IPS DF 6.9 (cell line): ENCODE data around the gene PPM1L.
"Not testable (repeated sequence)": the region's sequence is repeated elsewhere in the genome, so short reads cannot be mapped to it uniquely, and the experiment has no call there.

Experiments
- DNase-seq: peaks from one replicate; pipeline ENCODE4 v3.0.0-alpha.2; 2013; ENCODE audit warnings: low read depth, low spot score
- H3K27ac ChIP-seq: one replicate; pipeline ENCODE4 v1.5.1; 2013; ENCODE audit warnings: low read length, control low read depth
- H3K27me3 ChIP-seq: 2 replicates; pipeline ENCODE4 v1.6.1; 2013; ENCODE audit warnings: mild to moderate bottlenecking, low read length; ENCODE audit not compliant: control insufficient read depth, insufficient read depth
- H3K36me3 ChIP-seq: 2 replicates; pipeline ENCODE4 v1.6.1; 2013; ENCODE audit warnings: low read length; ENCODE audit not compliant: control insufficient read depth, insufficient read depth
- H3K4me1 ChIP-seq: 2 replicates; pipeline ENCODE4 v1.6.1; 2013; ENCODE audit warnings: low read length; ENCODE audit not compliant: control insufficient read depth, insufficient read depth
- H3K4me3 ChIP-seq: 2 replicates; pipeline ENCODE4 v1.5.1; 2013; ENCODE audit warnings: mild to moderate bottlenecking, low read length
- H3K9me3 ChIP-seq: 2 replicates; pipeline ENCODE4 v1.6.1; 2013; ENCODE audit warnings: low read length, inconsistent platforms; ENCODE audit not compliant: control insufficient read depth, insufficient read depth
- WGBS: extraction: QIAGEN DNeasy Blood & Tissue Kit; methylation state at CpG from one replicate; pipeline ENCODE4 v1.1.7; 2013; ENCODE audit warnings: mixed read lengths, missing lambda C conversion rate; ENCODE audit not compliant: insufficient read length, insufficient coverage; 5-methylcytosine and 5-hydroxymethylcytosine counted together

The PPM1L gene

DNA sequence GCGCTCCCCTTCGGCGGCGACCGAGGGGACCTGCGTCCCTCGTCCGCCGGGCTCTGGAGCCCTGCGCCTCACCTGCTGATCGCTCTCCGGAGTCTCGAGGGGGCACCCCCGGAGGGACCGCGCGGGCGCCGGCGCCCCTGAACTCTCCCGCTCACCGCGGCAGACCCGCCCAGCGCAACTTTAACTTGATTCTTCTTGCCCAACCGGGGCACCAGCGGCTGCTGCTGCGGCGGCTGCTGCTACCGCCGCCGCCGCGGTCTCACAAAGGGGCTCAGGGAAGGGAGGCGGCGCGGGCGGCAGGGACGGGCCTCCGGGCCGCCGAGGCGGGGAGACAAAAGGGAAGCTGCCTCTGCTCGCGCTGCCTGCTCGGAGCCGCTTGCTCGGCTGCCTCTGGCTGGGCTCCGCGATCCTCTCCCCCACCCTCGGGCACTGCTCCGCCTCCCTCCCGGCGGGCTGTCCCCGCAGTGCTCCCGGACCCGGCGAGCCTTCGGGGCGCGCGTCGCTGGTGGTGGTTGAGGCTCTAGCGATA is at the start of gene PPM1L:
Gene PPM1L (plus strand): TSS at position 456 of the 529 bp plus-strand sequence.
- WGBS = no CpG with 5 or more reads among the region's 64 CpGs
- H3K27ac ChIP-seq = no peak within 1 kb of the TSS
- H3K27me3 ChIP-seq = peaks cover 14% of the 10 kb centered on the region
- no peaks in the 10 kb centered on the region for H3K9me3 ChIP-seq
- no peaks in the 10 kb centered on the region for H3K36me3 ChIP-seq
- peaks cover 4% of the 10 kb centered on the region for H3K4me1 ChIP-seq
- no peak for DNase-seq
- peak within 1 kb of the TSS; percentile 76; the same call in 1 of the 2 replicates for H3K4me3 ChIP-seq

GRCh38 chr3:160707187-160707794 is 48.7 kb upstream of the PPM1L start:
- H3K4me3 ChIP-seq = no peak overlapping the region
- peaks cover 3% of the 10 kb centered on the region; the same call in 1 of the 2 replicates for H3K4me1 ChIP-seq
- H3K27ac ChIP-seq = no peak overlapping the region
- no CpG with 5 or more reads among the region's 4 CpGs for WGBS
- no peaks in the 10 kb centered on the region for H3K27me3 ChIP-seq
- H3K36me3 ChIP-seq = no peaks in the 10 kb centered on the region
- no peak for DNase-seq
- H3K9me3 ChIP-seq = no peaks in the 10 kb centered on the region

DNA sequence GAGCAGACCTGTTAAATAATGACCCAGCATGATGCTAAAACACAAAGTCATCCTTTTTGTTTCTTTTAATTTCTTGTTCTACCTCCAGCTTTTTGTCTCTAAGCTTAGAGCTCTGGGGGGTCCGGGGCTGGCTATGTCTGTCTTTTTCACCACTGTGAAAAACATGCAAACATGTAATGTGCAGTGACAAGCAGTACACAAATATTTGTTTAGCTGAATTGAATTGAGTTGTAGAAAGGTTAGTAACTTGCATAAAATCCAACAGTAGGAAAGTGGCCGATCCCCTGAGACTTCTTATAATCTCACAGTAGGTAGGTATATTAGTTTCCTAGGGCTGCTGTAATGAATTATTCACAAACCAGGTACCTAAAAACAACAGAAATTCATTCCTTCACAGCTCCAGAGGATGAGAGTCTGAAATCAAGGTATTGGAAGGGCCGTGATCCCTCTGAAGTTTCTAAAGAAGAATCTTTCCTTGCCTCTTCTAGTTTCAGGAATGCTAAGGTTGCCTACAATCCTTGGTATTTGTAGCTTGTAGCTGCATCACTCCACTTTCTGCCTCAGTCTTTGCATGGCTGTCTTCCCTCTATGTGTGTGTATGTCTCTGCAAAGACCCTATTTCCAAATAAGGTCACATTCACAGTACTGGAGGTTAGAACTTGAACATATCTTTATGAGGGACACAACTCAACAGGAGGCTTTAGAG is 46.4 kb upstream of the PPM1L start:
- WGBS = no CpG with 5 or more reads among the region's 3 CpGs
- Histone ChIP-seq H3K27ac (no peak overlapping the region), H3K9me3 (no peaks in the 10 kb centered on the region), H3K36me3 (no peaks in the 10 kb centered on the region), H3K27me3 (no peaks in the 10 kb centered on the region), H3K4me1 (peaks cover 3% of the 10 kb centered on the region; the same call in 1 of the 2 replicates), H3K4me3 (no peak overlapping the region)
- DNase-seq = no peak

- H3K4me3 ChIP-seq, H3K9me3 ChIP-seq: not testable (repeated sequence)
Observed at GRCh38 chr3:160713144-160713543, 42.9 kb upstream of the PPM1L start.

GRCh38 chr3:160719710-160720109 is 36.3 kb upstream of the PPM1L start:
- H3K27me3 ChIP-seq = no peaks in the 10 kb centered on the region
- no peaks in the 10 kb centered on the region for H3K9me3 ChIP-seq
- H3K27ac ChIP-seq = no peak overlapping the region
- H3K4me3 ChIP-seq = no peak overlapping the region
- H3K36me3 ChIP-seq = no peaks in the 10 kb centered on the region
- DNase-seq = no peak
- WGBS = no CpG with 5 or more reads among the region's 11 CpGs
- no peaks in the 10 kb centered on the region for H3K4me1 ChIP-seq

More at GRCh38 chr3:160713144-160713543, 42.9 kb upstream of the PPM1L start:
- H3K4me1 ChIP-seq, H3K36me3 ChIP-seq, DNase-seq, H3K27me3 ChIP-seq, H3K27ac ChIP-seq: not testable (repeated sequence)
- no CpG with 5 or more reads among the region's 3 CpGs for WGBS

GRCh38 chr3:160720123-160720746 is 35.8 kb upstream of the PPM1L start:
- peak; percentile 5 for DNase-seq
- no peaks in the 10 kb centered on the region for H3K36me3 ChIP-seq
- H3K27me3 ChIP-seq = no peaks in the 10 kb centered on the region
- no peak overlapping the region for H3K27ac ChIP-seq
- no peak overlapping the region for H3K4me3 ChIP-seq
- WGBS = no CpG with 5 or more reads among the region's 5 CpGs
- no peaks in the 10 kb centered on the region for H3K9me3 ChIP-seq
- H3K4me1 ChIP-seq = no peaks in the 10 kb centered on the region

DNA sequence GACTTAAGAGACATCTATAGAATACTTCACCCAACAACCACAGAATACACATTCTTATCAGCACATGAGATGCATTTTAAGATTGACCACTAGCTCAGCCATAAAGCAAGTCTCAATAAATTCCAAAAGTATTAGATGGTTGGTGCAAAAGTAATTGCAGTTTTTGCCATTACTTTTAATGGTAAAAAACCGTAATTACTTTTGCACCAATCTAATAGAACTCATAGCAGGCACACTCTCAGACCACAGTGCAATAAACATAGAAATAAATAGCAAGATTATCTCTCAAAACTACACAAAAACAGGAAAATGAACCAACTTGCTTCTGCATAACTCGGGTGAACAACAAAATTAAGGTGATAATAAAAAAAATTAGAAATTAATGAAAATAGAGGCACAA is 33.7 kb upstream of the PPM1L start:
- no peaks in the 10 kb centered on the region for H3K9me3 ChIP-seq
- DNase-seq = no peak
- no peak overlapping the region for H3K27ac ChIP-seq
- WGBS = no CpG with 5 or more reads among the region's 2 CpGs
- H3K27me3 ChIP-seq = no peaks in the 10 kb centered on the region
- H3K36me3 ChIP-seq = no peaks in the 10 kb centered on the region
- H3K4me3 ChIP-seq = no peak overlapping the region
- H3K4me1 ChIP-seq = no peaks in the 10 kb centered on the region

- no peaks in the 10 kb centered on the region for H3K9me3 ChIP-seq
- H3K27me3 ChIP-seq = no peaks in the 10 kb centered on the region
- no peak overlapping the region for H3K4me3 ChIP-seq
- H3K4me1 ChIP-seq = no peaks in the 10 kb centered on the region
- no peak overlapping the region for H3K27ac ChIP-seq
- no peak for DNase-seq
- no peaks in the 10 kb centered on the region for H3K36me3 ChIP-seq
- no CpG with 5 or more reads among the region's 2 CpGs for WGBS
Observed at GRCh38 chr3:160725338-160725737, 30.7 kb upstream of the PPM1L start.

DNA sequence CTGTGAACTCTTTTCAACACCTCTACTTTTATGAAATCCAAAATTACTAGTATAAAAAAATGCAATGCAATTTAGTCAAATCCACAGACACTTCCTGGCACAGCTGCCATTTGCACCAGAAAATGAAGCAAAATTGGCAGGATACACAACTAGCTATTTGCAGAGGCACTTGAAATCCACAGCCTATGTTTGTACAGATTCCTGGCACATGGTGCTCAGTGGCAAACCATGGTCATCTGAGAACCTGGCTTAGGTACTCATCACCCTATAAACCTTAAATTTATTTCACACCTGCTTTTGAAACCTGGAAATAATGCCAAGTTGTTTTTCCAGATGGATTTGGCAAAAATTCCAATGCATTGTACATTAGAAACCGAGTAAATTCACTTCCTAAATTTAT is 20.2 kb upstream of the PPM1L start:
- no peaks in the 10 kb centered on the region for H3K27me3 ChIP-seq
- no peak overlapping the region for H3K4me3 ChIP-seq
- H3K36me3 ChIP-seq = no peaks in the 10 kb centered on the region
- WGBS = no CpG with 5 or more reads among the region's 1 CpG
- no peak overlapping the region for H3K27ac ChIP-seq
- H3K4me1 ChIP-seq = no peaks in the 10 kb centered on the region
- DNase-seq = no peak
- H3K9me3 ChIP-seq = no peaks in the 10 kb centered on the region

- Histone ChIP-seq H3K27me3 (no peaks in the 10 kb centered on the region), H3K27ac (no peak overlapping the region), H3K9me3 (no peaks in the 10 kb centered on the region), H3K4me1 (no peaks in the 10 kb centered on the region), H3K36me3 (no peaks in the 10 kb centered on the region), H3K4me3 (no peak overlapping the region)
- no peak for DNase-seq
- no CpG with 5 or more reads among the region's 2 CpGs for WGBS
Observed at GRCh38 chr3:160738048-160738447, 18.0 kb upstream of the PPM1L start.
